OCI-LY3 (cell line): Measurements from ENCODE around the gene NMNAT1.

Source experiments
- H2AFZ ChIP-seq: fragments of 200-600, 300-600 bp; shearing (Covaris generic); 2 replicates; pipeline ENCODE4 v1.6.0; 2014; ENCODE audit warnings: antibody characterized with exemption, low read depth, low read length
- H3K27ac ChIP-seq: fragments of 200-600, 300-600 bp; sonication (generic); 2 replicates; pipeline ENCODE4 v1.5.1; 2014; ENCODE audit warnings: mild to moderate bottlenecking, low read length, moderate library complexity, mixed read lengths
- H3K27me3 ChIP-seq: fragments of 200-600, 300-600 bp; sonication (generic); 2 replicates; pipeline ENCODE4 v1.6.1; 2014; ENCODE audit warnings: low read depth, low read length, mixed read lengths
- H3K36me3 ChIP-seq: fragments of 200-600, 300-600 bp; sonication (generic); replicated peaks from 2 replicates; pipeline ENCODE3; 2014; ENCODE audit warnings: low read depth, low read length, mixed read lengths
- H3K4me1 ChIP-seq: fragments of 300-600, 200-600 bp; sonication (generic); 2 replicates; pipeline ENCODE4 v1.6.1; 2014; ENCODE audit warnings: low read length, mixed read lengths
- H3K4me2 ChIP-seq: fragments of 200-600, 300-600 bp; sonication (generic); 2 replicates; pipeline ENCODE4 v1.6.1; 2014; ENCODE audit warnings: low read length, mixed read lengths
- H3K4me3 ChIP-seq: fragments of 300-600, 200-600 bp; sonication (generic); 2 replicates; pipeline ENCODE4 v1.5.1; 2014; ENCODE audit warnings: antibody characterized with exemption, mild to moderate bottlenecking, low read length, moderate library complexity
- H3K79me2 ChIP-seq: fragments of 300-600, 200-600 bp; shearing (Covaris generic); 2 replicates; pipeline ENCODE4 v1.6.1; 2014; ENCODE audit warnings: mild to moderate bottlenecking, low read length, mixed read lengths
- H3K9ac ChIP-seq: fragments of 300-600, 200-600 bp; shearing (Covaris generic); 2 replicates; pipeline ENCODE4 v1.6.0; 2014; ENCODE audit warnings: mild to moderate bottlenecking, low read length, moderate library complexity
- H3K9me3 ChIP-seq: fragments of 200-600, 300-600 bp; shearing (Covaris generic); 2 replicates; pipeline ENCODE4 v1.6.1; 2014; ENCODE audit warnings: low read length, mixed read lengths; ENCODE audit not compliant: insufficient read depth
- H4K20me1 ChIP-seq: fragments of 200-600, 300-600 bp; sonication (generic); 2 replicates; pipeline ENCODE4 v1.6.1; 2016; ENCODE audit warnings: low read length, mixed read lengths; ENCODE audit not compliant: insufficient read depth
- EZH2phosphoT487 ChIP-seq: fragments of 200-600 bp; shearing (Covaris generic); IDR thresholded peaks from 2 replicates; pipeline ENCODE4 v1.6.1; 2018; ENCODE audit warnings: antibody characterized with exemption, mixed run types, low read depth
- TF ChIP-seq, protein P1 (sequence below): fragments of 200-600, 300-600 bp; sonication (generic); IDR thresholded peaks from 2 replicates; pipeline ENCODE4 v1.5.1; 2014; ENCODE audit warnings: antibody characterized with exemption, low read length, low read depth

NMNAT1 gene

DNA sequence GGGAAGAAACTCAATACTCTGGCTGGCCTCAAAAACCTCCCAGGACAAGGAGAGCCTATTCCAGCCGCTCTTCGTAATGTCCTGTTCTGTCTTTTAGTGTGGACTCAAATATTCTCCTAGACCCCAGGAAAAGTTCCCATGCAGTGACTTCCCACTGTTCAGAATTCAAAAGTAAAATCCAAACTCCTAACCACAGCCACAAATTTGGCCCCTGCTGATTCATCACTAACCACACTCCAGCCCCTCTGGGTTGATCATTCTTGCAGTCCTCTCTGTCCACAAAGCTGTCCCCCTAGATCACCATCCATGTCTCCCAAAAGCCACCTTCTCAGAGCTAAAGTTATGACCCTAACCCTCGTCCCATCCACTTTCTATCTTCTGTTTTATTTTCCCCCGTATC lies 38.3 kb upstream of the NMNAT1 start:
- Histone ChIP-seq H3K4me2 (no peak overlapping the region), H4K20me1 (no peaks in the 10 kb centered on the region), H3K4me3 (no peak overlapping the region), H2AFZ (no peak overlapping the region), H3K36me3 (no peaks in the 10 kb centered on the region), H3K79me2 (no peaks in the 10 kb centered on the region), H3K4me1 (peaks cover 41% of the 10 kb centered on the region), H3K9ac (no peak overlapping the region), H3K27ac (no peak overlapping the region), H3K27me3 (no peaks in the 10 kb centered on the region), H3K9me3 (no peaks in the 10 kb centered on the region)
- TF ChIP-seq EZH2phosphoT487 = no peak
- TF ChIP-seq, protein P1, sequence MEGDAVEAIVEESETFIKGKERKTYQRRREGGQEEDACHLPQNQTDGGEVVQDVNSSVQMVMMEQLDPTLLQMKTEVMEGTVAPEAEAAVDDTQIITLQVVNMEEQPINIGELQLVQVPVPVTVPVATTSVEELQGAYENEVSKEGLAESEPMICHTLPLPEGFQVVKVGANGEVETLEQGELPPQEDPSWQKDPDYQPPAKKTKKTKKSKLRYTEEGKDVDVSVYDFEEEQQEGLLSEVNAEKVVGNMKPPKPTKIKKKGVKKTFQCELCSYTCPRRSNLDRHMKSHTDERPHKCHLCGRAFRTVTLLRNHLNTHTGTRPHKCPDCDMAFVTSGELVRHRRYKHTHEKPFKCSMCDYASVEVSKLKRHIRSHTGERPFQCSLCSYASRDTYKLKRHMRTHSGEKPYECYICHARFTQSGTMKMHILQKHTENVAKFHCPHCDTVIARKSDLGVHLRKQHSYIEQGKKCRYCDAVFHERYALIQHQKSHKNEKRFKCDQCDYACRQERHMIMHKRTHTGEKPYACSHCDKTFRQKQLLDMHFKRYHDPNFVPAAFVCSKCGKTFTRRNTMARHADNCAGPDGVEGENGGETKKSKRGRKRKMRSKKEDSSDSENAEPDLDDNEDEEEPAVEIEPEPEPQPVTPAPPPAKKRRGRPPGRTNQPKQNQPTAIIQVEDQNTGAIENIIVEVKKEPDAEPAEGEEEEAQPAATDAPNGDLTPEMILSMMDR = no peak

DNA sequence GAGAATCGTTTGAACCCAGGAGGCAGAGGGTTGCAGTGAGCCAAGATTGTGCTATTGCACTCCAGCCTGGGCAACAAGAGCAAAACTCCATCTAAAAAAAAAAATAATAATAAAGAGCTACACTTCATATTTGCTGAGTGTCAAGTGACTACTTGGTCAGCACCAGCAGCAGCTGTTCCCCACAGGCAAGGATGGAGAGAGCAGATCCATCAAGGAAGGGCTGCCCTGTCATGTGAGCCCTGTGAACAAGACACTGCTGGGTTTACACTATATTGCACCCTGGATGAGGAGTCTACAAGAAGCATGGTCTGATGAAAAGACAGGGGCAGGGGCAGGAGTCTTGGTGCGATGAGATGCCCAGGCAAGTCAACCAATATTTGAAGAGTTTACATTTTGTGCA lies 36.8 kb upstream of the NMNAT1 start:
- no peak overlapping the region for H3K4me3 ChIP-seq
- no peaks in the 10 kb centered on the region for H3K27me3 ChIP-seq

DNA sequence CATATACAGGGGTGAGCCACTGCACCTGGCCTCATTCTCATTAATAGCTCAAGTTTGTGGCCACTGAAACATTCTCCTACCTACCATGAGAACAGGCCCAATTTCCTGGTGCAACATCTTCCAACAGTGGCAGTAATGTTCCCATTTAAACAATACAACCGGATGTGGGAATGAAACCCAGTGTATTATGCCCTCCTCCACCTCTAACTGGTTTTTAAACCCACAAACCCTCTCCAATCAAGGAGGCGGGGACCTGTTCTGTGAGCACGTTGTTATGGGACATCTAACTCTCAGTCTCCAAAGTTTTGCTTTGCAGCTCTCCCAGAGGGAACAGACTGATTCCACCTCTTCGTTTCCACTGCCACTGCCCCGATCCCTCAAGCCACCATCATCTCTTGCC lies 35.8 kb upstream of the NMNAT1 start:
- H3K4me2 ChIP-seq = no peak overlapping the region
- H3K4me3 ChIP-seq = no peak overlapping the region
- H3K36me3 ChIP-seq = no peaks in the 10 kb centered on the region
- no peak overlapping the region for H3K27ac ChIP-seq
- no peak overlapping the region for H3K9ac ChIP-seq
- no peak overlapping the region for H2AFZ ChIP-seq
- H3K79me2 ChIP-seq = no peaks in the 10 kb centered on the region
- peaks cover 29% of the 10 kb centered on the region for H3K4me1 ChIP-seq
- H4K20me1 ChIP-seq = no peaks in the 10 kb centered on the region
- H3K9me3 ChIP-seq = no peaks in the 10 kb centered on the region
- H3K27me3 ChIP-seq = no peaks in the 10 kb centered on the region
- no peak for TF ChIP-seq EZH2phosphoT487

More for the DNA sequence above, 36.8 kb upstream of the NMNAT1 start:
- Histone ChIP-seq H3K79me2 (no peaks in the 10 kb centered on the region), H2AFZ (no peak overlapping the region), H4K20me1 (no peaks in the 10 kb centered on the region), H3K27ac (no peak overlapping the region), H3K9me3 (no peaks in the 10 kb centered on the region), H3K36me3 (no peaks in the 10 kb centered on the region), H3K9ac (no peak overlapping the region), H3K4me2 (no peak overlapping the region), H3K4me1 (peaks cover 29% of the 10 kb centered on the region)
- TF ChIP-seq EZH2phosphoT487 = no peak
- TF ChIP-seq, protein P1 = no peak

DNA sequence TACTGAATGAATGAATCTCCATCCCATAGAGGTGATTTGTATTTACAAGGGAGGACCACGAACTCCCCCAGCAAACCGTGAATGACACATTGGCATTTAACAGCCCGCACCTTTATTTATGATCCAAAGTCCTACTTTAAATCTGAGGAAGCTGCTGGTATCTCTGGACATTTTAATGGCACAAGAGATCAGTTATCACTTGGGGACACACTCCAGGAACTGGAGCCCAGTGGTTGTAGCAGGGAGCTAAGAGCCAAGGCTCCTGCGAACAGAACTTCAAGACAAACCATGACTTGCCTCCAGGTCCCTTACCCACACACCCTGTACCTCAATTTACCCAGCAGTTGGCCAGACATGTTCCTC lies 34.4 kb upstream of the NMNAT1 start:
- 0 out of 2 replicates have a peak overlapping the region, but pooled peaks have one; percentile 30 for H2AFZ ChIP-seq
- no peak for TF ChIP-seq EZH2phosphoT487
- TF ChIP-seq, protein P1 = no peak
- H3K9ac ChIP-seq = peak overlapping the region; percentile 65; the same call in 1 of the 2 replicates
- no peaks in the 10 kb centered on the region for H3K36me3 ChIP-seq
- no peaks in the 10 kb centered on the region for H4K20me1 ChIP-seq
- peak overlapping the region; percentile 78 for H3K4me3 ChIP-seq
- H3K27ac ChIP-seq = no peak overlapping the region
- no peaks in the 10 kb centered on the region for H3K79me2 ChIP-seq
- peaks cover 20% of the 10 kb centered on the region for H3K4me1 ChIP-seq
- no peaks in the 10 kb centered on the region for H3K9me3 ChIP-seq
- no peaks in the 10 kb centered on the region for H3K27me3 ChIP-seq
- H3K4me2 ChIP-seq = peak overlapping the region; percentile 96
